AG20443 (cell line): ENCODE results near the gene GOLPH3.

Experiments
- DNase-seq: peaks from one replicate; pipeline ENCODE4 v3.0.0; 2012; ENCODE audit warnings: low spot score, mixed read lengths

GOLPH3 gene

DNA sequence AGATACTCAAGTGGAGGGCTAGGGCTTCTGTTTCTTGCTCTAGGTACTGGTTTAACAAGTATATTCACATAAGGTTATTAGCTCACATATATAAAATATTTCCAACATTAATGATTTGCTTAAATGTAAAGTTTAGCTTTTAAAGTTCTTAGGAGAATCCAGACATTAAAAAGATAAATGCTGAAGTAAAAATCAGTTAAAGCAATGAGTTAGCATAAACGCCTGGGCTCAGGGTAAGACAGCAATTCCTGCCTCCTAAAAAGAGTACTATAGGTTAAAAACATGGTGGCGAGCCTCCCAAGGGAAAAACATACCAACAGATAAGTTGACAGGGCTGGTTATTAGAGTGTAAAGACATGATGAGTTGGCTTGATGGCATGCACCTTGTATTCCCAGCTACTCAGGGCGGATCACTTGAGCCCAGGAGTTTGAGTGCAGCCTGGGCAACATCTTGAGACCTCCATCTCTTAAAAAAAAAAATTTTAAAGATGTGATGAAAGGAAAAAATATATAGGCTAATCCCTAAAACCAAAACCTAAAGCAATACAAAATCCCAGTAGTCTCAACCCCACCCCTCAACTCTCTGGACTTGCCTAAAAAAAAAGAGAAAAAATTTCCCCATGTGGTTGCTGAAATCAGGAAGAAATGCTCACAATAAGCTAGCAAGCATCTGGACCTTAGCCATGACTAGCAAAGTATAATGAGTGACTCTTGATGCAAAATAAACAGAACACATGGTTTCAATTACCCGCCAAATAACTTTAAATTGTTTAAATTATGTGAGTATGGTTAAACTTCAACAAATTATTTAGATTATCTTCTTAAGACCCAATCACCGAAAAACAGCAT is 3.6 kb downstream of the GOLPH3 start:
- DNase-seq = peak; percentile 43

DNA sequence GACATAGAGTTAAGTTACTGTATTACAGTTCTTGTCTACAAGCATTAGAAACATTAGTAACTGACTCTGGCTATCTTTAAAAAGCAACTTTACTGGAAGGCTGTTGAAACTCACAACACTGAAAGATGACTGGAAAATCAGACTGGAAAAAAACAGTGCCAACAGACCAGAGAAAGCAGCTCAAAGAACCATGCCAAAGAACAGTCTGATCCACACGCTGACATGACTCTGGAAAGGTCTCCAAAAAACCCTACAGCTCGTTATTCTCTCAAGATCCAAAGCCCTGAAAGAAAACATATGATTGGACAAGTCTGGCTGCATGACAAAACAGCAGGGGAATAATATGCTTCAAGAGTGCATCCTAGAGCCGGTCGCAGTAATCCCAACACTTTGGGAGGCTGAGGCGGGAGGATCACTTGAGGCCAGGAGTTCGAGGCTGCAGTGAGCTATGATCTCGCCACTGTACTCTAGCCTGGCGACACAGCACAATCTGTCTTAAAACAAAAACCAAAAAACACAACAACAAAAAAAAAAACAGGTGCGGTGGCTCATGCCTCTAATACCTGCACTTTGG is 5.6 kb downstream of the GOLPH3 start:
- DNase-seq = no peak

GRCh38 chr5:32165597-32165996 is 8.5 kb downstream of the GOLPH3 start:
- no peak for DNase-seq

- DNase-seq = no peak
These were observed 10.3 kb downstream of the GOLPH3 start for GRCh38 chr5:32163785-32164184.

- DNase-seq = no peak
These were observed 11.1 kb downstream of the GOLPH3 start for GRCh38 chr5:32163053-32163452.

GRCh38 chr5:32160228-32160627 is 13.9 kb downstream of the GOLPH3 start:
- no peak for DNase-seq

DNA sequence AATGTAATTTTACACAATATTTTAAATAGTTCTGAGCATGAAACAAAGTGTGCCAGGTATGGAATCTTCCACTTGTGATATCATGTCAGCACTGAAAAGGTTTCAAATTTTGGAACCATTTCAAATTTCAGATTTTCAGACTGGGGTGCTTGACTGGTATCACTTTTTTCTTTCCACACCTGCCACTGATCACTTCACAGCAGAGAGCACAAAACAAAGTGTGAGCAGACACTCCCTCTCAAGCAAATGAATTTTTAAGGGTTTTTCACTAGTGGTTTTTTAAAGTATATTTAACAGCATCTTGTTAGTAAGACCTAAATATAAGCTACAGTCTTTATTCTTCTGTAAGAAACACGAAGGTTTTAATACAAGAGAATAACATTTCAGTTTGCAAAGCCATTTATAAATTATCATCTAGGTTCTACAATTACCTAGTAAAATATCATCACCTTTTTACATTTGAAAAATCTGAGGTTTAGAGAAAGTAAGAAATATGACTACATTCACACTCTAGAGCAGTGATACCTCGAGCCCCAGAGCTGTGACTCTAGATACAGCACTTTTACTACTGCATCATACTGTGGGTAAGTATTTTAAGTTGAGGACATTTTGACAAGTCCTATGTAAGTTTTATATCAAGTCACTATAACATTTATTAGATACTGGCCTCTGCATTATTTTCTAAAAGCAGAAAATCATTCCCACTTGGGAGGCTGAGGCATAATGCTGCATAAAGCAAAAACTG is 14.6 kb downstream of the GOLPH3 start:
- DNase-seq = no peak

- no peak for DNase-seq
These were observed 15.5 kb downstream of the GOLPH3 start for GRCh38 chr5:32158679-32158975.

GRCh38 chr5:32157078-32157477 is 17.0 kb downstream of the GOLPH3 start:
- DNase-seq = no peak

DNA sequence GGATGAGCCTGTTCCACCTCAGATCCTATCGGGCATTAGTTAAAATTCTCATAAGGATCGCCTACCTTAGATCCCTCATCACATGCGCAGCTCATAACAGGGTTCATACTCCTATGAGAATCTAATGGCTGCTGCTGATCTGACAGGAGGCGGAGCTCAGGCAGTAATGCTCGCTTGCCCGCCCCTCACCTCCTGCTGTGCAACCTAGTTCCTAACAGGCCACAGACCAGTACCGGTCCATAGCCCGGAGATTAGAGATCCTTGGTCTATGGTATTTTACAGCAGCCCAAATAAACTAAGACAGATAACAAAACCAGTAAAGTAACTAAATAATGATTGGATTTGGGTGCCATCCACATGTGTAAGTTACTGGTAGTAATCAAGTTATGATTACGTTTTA is 17.5 kb downstream of the GOLPH3 start:
- no peak for DNase-seq

GRCh38 chr5:32155211-32155610 is 18.9 kb downstream of the GOLPH3 start:
- no peak for DNase-seq

GRCh38 chr5:32153723-32154122 is 20.4 kb downstream of the GOLPH3 start:
- no peak for DNase-seq

GRCh38 chr5:32151198-32151597 is 22.9 kb downstream of the GOLPH3 start:
- DNase-seq = no peak

DNA sequence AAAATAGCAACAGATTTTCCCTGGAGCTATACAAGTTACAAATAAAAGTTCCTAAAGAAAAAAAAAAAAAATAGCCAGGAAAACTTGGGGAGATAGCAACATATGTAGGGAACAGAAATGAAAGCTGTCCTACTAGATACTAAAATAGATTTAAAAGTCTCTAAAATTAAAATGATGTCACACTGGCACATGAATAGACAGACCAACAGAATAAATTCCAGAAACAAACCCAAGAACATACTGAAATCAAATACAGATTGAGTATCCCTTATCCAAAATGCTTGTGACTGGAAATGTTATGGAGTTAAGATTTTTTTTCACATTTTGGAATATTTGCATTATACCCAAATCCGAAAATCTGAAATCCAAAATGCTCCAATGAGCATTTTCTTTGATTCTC is 23.8 kb downstream of the GOLPH3 start:
- DNase-seq = no peak

DNA sequence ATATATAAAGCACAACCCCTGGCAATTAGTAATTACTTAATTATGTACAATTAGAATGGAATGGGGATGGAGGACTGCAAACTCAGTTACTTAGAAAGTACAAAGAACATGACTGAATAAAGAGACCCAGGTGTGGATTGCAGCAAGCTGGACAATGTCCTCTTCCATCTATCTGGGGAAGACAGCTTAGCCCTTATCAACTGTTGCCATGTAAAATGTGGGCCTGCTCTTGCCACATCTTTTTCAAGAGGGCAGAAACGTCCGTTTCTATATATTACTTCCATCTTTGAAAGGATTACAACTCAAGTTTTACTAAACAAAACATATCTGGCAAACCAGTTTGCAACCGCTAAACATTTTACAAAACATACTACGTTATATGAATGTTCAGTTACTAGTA is 26.2 kb downstream of the GOLPH3 start:
- no peak for DNase-seq

DNA sequence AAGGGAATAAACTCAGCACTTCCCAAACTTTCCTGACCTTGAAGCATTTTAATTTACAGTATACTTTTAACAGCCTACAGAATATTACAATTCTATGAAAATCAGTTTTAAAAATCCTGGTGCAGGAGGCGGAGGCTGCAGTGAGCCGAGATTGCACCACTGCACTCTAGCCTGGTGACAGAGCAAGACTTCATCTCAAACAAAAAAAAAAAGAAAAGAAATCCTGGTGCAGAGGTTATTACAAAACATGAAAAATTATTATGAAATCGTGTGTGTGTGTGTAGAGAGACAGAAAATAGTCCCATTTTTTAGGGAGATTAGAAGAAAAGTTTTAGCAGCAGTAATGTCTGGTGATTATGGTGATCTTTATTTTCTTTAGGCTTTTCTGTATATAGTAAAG is 26.9 kb downstream of the GOLPH3 start:
- DNase-seq = no peak

- DNase-seq = no peak
These were observed 28.7 kb downstream of the GOLPH3 start for GRCh38 chr5:32145378-32145777.

GRCh38 chr5:32144378-32145207 is 29.5 kb downstream of the GOLPH3 start:
- no peak for DNase-seq

GRCh38 chr5:32143617-32144377 is 30.3 kb downstream of the GOLPH3 start:
- no peak for DNase-seq

DNA sequence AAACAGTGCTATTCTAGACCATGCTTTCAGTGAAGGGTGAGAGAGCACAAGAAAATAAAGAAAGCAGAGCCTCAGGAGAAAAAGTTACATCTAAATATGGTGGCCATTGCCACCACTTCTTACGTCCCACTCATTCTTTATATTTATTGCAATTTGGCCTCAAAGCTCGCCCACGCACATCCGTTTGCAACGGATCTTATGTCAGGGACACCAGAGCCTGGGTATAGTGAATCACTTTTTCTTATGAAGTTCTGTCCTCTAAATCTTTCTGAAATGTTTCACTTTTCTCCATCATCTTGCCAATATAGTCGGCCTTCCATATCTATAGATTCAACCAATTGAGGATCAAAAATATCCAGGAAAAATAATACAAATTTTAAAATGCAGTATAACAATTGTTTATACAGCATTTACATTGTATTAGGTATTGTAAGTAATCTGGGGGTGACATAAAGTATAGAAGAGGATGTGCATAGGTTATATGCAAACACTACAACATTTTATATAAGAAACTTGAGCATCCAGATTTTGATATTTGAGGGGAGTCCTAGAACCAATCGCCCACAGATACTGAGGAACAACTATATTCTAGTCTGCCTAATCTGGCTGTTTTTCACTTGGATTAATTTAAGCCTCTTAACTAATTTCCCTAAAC is 35.2 kb downstream of the GOLPH3 start:
- no peak for DNase-seq

- DNase-seq = no peak
These were observed 37.8 kb downstream of the GOLPH3 start for GRCh38 chr5:32136342-32136741.
